Activated CD4-positive, alpha-beta T cell treated with anti-CD3 and anti-CD28 coated beads, Interleukin-2, amount 50 U/mL, for 1 hour (primary cell): ENCODE results near the gene GRM8.

ENCODE experiments used
- DNase-seq: peaks from one replicate; pipeline ENCODE4 v3.0.0-alpha.2; 2020

Gene GRM8

GRCh38 chr7:126804604-126805003 lies 448.1 kb downstream of the GRM8 start:
- DNase-seq = no peak

- no peak for DNase-seq
Observed at GRCh38 chr7:126803990-126804389, 448.8 kb downstream of the GRM8 start.

- DNase-seq = no peak
Observed at GRCh38 chr7:126803060-126803665, 449.6 kb downstream of the GRM8 start.

- no peak for DNase-seq
Observed at GRCh38 chr7:126801733-126802132, 451.0 kb downstream of the GRM8 start.

GRCh38 chr7:126799541-126799940 lies 453.2 kb downstream of the GRM8 start:
- DNase-seq = no peak

GRCh38 chr7:126792521-126792920 lies 460.2 kb downstream of the GRM8 start:
- DNase-seq = no peak

GRCh38 chr7:126791306-126791705 lies 461.4 kb downstream of the GRM8 start:
- DNase-seq = no peak

- no peak for DNase-seq
Observed at GRCh38 chr7:126790763-126791162, 462.0 kb downstream of the GRM8 start.

GRCh38 chr7:126783613-126784012 lies 469.1 kb downstream of the GRM8 start:
- no peak for DNase-seq

- no peak for DNase-seq
Observed at GRCh38 chr7:126780993-126781392, 471.7 kb downstream of the GRM8 start.

- no peak for DNase-seq
Observed at GRCh38 chr7:126778101-126778500, 474.6 kb downstream of the GRM8 start.

- no peak for DNase-seq
Observed at GRCh38 chr7:126776498-126776897, 476.2 kb downstream of the GRM8 start.

- DNase-seq = no peak
Observed at GRCh38 chr7:126774077-126774476, 478.7 kb downstream of the GRM8 start.

GRCh38 chr7:126768836-126769235 lies 483.9 kb downstream of the GRM8 start:
- no peak for DNase-seq

GRCh38 chr7:126760914-126761577 lies 491.7 kb downstream of the GRM8 start:
- no peak for DNase-seq

- no peak for DNase-seq
Observed at GRCh38 chr7:126755381-126755780, 497.4 kb downstream of the GRM8 start.

- DNase-seq = no peak
Observed at GRCh38 chr7:126750207-126750911, 502.4 kb downstream of the GRM8 start.

- no peak for DNase-seq
Observed at GRCh38 chr7:126728967-126729366, 523.8 kb downstream of the GRM8 start.

- DNase-seq = no peak
Observed at GRCh38 chr7:126727930-126728391, 524.8 kb downstream of the GRM8 start.

GRCh38 chr7:126723966-126724544 lies 528.7 kb downstream of the GRM8 start:
- DNase-seq = no peak

GRCh38 chr7:126720232-126720631 lies 532.5 kb downstream of the GRM8 start:
- no peak for DNase-seq

GRCh38 chr7:126718419-126718818 lies 534.3 kb downstream of the GRM8 start:
- DNase-seq = no peak

GRCh38 chr7:126716321-126716720 lies 536.4 kb downstream of the GRM8 start:
- DNase-seq = no peak

GRCh38 chr7:126715076-126715475 lies 537.7 kb downstream of the GRM8 start:
- no peak for DNase-seq
